ENCODE data around the gene TNFRSF1B.

DNA sequence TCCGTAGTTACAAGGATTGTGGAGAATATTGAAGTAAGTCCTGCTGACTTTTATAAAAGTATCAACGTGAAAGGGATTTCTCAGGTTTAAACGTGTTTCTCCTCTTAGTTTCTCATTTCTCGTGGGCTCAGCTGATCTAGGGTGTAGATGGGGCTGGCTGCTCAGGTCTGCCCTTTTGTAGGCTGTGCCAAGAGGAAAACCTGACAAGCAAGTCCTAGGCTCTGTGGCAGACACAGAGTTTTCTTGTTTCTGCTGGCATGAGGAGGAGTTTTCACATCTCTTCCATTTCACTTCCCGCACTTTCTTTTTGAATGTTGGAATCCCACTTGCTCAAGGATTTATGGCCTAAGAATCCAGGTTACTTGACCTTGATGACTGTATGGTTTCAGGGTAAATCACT lies 77.8 kb downstream of the TNFRSF1B start:
- no peak for TF ChIP-seq CTCF (IDR thresholded peaks at IDR 0.05)
- no peak for TF ChIP-seq POLR2A (IDR thresholded peaks at IDR 0.05)

All from tibial nerve (tissue), 3 donors.